HepG2 (cell line): ENCODE measurements around the gene UBE2O. TPM values are rescaled to one million over a fixed set of nuclear protein-coding genes. Genes with fewer than 3 reads are reported as not detected.

Experiments
- AHDC1 ChIP-seq: sonication (generic); formaldehyde crosslinking; IDR thresholded peaks from 2 replicates; pipeline ENCODE4 v1.5.1; 2020; ENCODE audit warnings: mild to moderate bottlenecking, missing genetic modification reagents, borderline replicate concordance
- AKAP8 ChIP-seq: sonication (generic); formaldehyde crosslinking; IDR thresholded peaks from 2 replicates; pipeline ENCODE4 v1.5.1; 2020; ENCODE audit warnings: mild to moderate bottlenecking, missing genetic modification reagents
- CSRNP1 ChIP-seq: sonication (generic); formaldehyde crosslinking; IDR thresholded peaks from 2 replicates; pipeline ENCODE4 v1.8.1; 2023; ENCODE audit warnings: mild to moderate bottlenecking, missing genetic modification reagents
- FOXC1 ChIP-seq: sonication (generic); formaldehyde crosslinking; IDR thresholded peaks from 2 replicates; pipeline ENCODE4 v1.8.0; 2022; ENCODE audit warnings: mild to moderate bottlenecking, missing genetic modification reagents, borderline replicate concordance
- HNRNPL ChIP-seq: fragments of 200-400 bp; formaldehyde crosslinking; IDR thresholded peaks from 2 replicates; pipeline ENCODE4 v1.6.1; 2017; ENCODE audit warnings: mild to moderate bottlenecking, low read depth, low read length
- NFYC ChIP-seq: IDR thresholded peaks from 2 replicates; pipeline ENCODE4 v1.6.1; 2016; ENCODE audit warnings: missing genetic modification reagents, missing compliant biosample characterization
- PHF20 ChIP-seq: sonication (generic); formaldehyde crosslinking; IDR thresholded peaks from 2 replicates; pipeline ENCODE4 v1.5.0; 2020; ENCODE audit warnings: mild to moderate bottlenecking, missing genetic modification reagents
- PHF5A ChIP-seq: IDR thresholded peaks from one replicate; pipeline ENCODE4 v1.6.1; 2018; ENCODE audit warnings: low read depth, missing genetic modification reagents; ENCODE audit not compliant: unreplicated experiment
- STAG1 ChIP-seq: sonication (generic); formaldehyde crosslinking; IDR thresholded peaks from 2 replicates; pipeline ENCODE4 v1.4.0; 2020; ENCODE audit warnings: missing genetic modification reagents
- TBP ChIP-seq: sonication (generic); formaldehyde crosslinking; IDR thresholded peaks from 2 replicates; pipeline ENCODE4 v1.5.0; 2020; ENCODE audit warnings: missing genetic modification reagents
- ZBTB39 ChIP-seq: sonication (generic); formaldehyde crosslinking; IDR thresholded peaks from 2 replicates; pipeline ENCODE4 v1.5.0; 2020; ENCODE audit warnings: missing genetic modification reagents
- ZNF20 ChIP-seq: sonication (generic); formaldehyde crosslinking; IDR thresholded peaks from 2 replicates; pipeline ENCODE4 v1.4.0; 2020; ENCODE audit warnings: mild to moderate bottlenecking, moderate library complexity, missing genetic modification reagents
- ZNF263 ChIP-seq: sonication (generic); formaldehyde crosslinking; IDR thresholded peaks from 2 replicates; pipeline ENCODE4 v1.4.0; 2020; ENCODE audit warnings: missing genetic modification reagents
- ZNF34 ChIP-seq: sonication (generic); formaldehyde crosslinking; IDR thresholded peaks from 2 replicates; pipeline ENCODE4 v1.4.0; 2020; ENCODE audit warnings: mild to moderate bottlenecking, missing genetic modification reagents, borderline replicate concordance
- ZNF605 ChIP-seq: sonication (generic); formaldehyde crosslinking; IDR thresholded peaks from 2 replicates; pipeline ENCODE4 v1.8.0; 2022; ENCODE audit warnings: mild to moderate bottlenecking, missing genetic modification reagents
- ZNF652 ChIP-seq: IDR thresholded peaks from 2 replicates; pipeline ENCODE4 v1.6.1; 2016; ENCODE audit warnings: low read depth, borderline replicate concordance
- ZNF703 ChIP-seq: sonication (generic); formaldehyde crosslinking; IDR thresholded peaks from 2 replicates; pipeline ENCODE4 v1.5.1; 2020; ENCODE audit warnings: missing genetic modification reagents, mild to moderate bottlenecking, moderate library complexity, borderline replicate concordance
- polyA plus RNA-seq, 8 experiments: library from polyadenylated mRNA; depleted of rRNA in 3 of 8; stranded (reverse) in 7 of 8; unstranded in 1 of 8; fragments of >200 nt; fragmentation: Illumina TruSeq in 4 of 8; extraction: Trizol in 4 of 8; gene quantifications; 2 replicates each; pipeline versions ENCODE4 v1.2.1 to v1.2.3, GENCODE V29; 2011 to 2016; ENCODE audit warnings: low read depth in 4 of 8, missing spikeins in 1 of 8, mixed read lengths in 1 of 8; ENCODE audit not compliant: insufficient read depth in 1 of 8
- total RNA-seq, 5 experiments: library from RNA; depleted of rRNA; stranded (reverse); fragments of >200 nt; fragmentation: Illumina TruSeq; extraction: Trizol; gene quantifications; 2 replicates each; pipeline ENCODE4 v1.2.3, GENCODE V29; 2016; ENCODE audit warnings: low read depth in 1 of 5
- TF ChIP-seq, protein P1 (sequence below): sonication (generic); formaldehyde crosslinking; IDR thresholded peaks from 2 replicates; pipeline ENCODE4 v1.5.1; 2020; ENCODE audit warnings: mild to moderate bottlenecking, moderate library complexity, missing genetic modification reagents

The UBE2O gene
- total and polyA plus RNA-seq, 2 of the 13 experiments (the other 11 are each of a cell fraction or from before 2014, with no cell fraction given) = 21.5 to 23.5 TPM

DNA sequence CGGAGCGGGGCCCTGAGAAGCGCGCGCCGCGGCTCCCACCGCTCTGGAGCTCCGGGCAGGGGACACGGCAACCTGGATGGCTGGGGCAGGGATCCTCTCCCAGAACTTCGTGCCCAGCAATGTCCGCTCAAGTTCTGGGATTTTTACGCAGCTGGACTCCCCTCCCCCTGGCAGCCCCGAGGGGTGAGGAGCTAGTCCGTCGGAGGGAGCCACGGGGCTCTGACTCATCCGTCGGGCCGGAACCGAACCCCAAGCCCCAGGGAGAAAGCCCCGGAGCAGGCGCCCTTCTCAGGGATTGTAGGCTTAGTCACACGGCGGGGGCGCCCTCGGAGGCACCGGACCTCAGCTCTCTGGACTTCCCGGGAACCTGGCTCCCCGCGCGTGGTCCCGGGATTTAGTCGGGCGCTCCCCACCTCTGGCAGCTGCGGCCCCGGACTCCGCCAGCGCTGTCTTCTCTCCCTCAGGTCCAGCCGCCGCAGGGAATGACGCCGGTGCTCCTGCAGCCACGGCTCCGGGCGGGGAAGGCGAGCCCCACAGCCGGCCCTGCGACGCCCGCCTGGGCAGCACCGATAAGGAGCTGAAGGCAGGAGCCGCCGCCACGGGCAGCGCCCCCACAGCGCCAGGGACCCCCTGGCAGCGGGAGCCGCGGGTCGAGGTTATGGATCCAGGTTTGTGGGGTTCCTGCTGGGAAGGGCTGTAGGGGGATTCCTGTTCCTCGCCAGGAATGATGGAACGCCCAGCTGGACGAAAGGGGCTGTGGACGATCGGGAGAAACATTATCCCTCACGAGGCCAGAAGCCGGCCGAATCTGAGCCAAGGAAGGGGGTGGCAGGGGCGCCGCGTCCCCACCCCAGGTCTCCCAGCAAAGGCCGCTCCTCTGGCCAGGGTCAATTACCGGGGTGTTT, 67.7 kb downstream of the UBE2O start (continued):
- TF ChIP-seq ZNF20 (CRISPR knock-in tag) (no peak), ZBTB39 (CRISPR knock-in tag) (no peak), TBP (CRISPR knock-in tag) (no peak), HNRNPL (no peak), AHDC1 (CRISPR knock-in tag) (0 out of 2 replicates have a peak, but pooled peaks have one; percentile 20), PHF5A (CRISPR knock-in tag) (no peak), ZNF263 (peak; percentile 13; the same call in 1 of the 2 replicates), NFYC (CRISPR knock-in tag) (no peak), STAG1 (CRISPR knock-in tag) (no peak), ZNF652 (CRISPR knock-in tag) (no peak), ZNF34 (CRISPR knock-in tag) (no peak), AKAP8 (CRISPR knock-in tag) (peak; percentile 91), FOXC1 (peak; percentile 2; the same call in 1 of the 2 replicates), PHF20 (0 out of 2 replicates have a peak, but pooled peaks have one; percentile 5), ZNF703 (CRISPR knock-in tag) (peak; percentile 19; the same call in 1 of the 2 replicates), CSRNP1 (peak; percentile 21), ZNF605 (CRISPR knock-in tag) (no peak)
- TF ChIP-seq, protein P1, sequence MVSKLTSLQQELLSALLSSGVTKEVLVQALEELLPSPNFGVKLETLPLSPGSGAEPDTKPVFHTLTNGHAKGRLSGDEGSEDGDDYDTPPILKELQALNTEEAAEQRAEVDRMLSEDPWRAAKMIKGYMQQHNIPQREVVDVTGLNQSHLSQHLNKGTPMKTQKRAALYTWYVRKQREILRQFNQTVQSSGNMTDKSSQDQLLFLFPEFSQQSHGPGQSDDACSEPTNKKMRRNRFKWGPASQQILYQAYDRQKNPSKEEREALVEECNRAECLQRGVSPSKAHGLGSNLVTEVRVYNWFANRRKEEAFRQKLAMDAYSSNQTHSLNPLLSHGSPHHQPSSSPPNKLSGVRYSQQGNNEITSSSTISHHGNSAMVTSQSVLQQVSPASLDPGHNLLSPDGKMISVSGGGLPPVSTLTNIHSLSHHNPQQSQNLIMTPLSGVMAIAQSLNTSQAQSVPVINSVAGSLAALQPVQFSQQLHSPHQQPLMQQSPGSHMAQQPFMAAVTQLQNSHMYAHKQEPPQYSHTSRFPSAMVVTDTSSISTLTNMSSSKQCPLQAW (CRISPR knock-in tag) = 0 out of 2 replicates have a peak, but pooled peaks have one; percentile 14
